IPS-18a (cell line): Measurements from ENCODE around the gene INSR.
"Not testable (repeated sequence)": the region's sequence is repeated elsewhere in the genome, so short reads cannot be mapped to it uniquely, and the experiment has no call there.

ENCODE experiments used
- H3K27ac ChIP-seq: one replicate; pipeline ENCODE4 v1.5.1; 2013; ENCODE audit warnings: low read length
- H3K27me3 ChIP-seq: one replicate; pipeline ENCODE4 v1.6.1; 2013; ENCODE audit warnings: mild to moderate bottlenecking, low read length; ENCODE audit not compliant: control insufficient read depth, insufficient read depth
- H3K36me3 ChIP-seq: one replicate; pipeline ENCODE4 v1.6.1; 2013; ENCODE audit warnings: low read depth, low read length; ENCODE audit not compliant: control insufficient read depth
- H3K4me1 ChIP-seq: one replicate; pipeline ENCODE4 v1.6.1; 2013; ENCODE audit warnings: low read depth, low read length; ENCODE audit not compliant: control insufficient read depth
- H3K4me3 ChIP-seq: one replicate; pipeline ENCODE4 v1.5.1; 2013; ENCODE audit warnings: low read length
- H3K9ac ChIP-seq: one replicate; pipeline ENCODE4 v1.6.1; 2013; ENCODE audit warnings: mild to moderate bottlenecking, low read length, moderate library complexity
- H3K9me3 ChIP-seq: one replicate; pipeline ENCODE4 v1.6.1; 2013; ENCODE audit warnings: low read depth, low read length; ENCODE audit not compliant: control insufficient read depth

Gene INSR

GRCh38 chr19:7228935-7229541 is 65.2 kb downstream of the INSR start:
- no peaks in the 10 kb centered on the region for H3K27me3 ChIP-seq
- no peak overlapping the region for H3K9ac ChIP-seq
- no peak overlapping the region for H3K4me3 ChIP-seq
- no peaks in the 10 kb centered on the region for H3K9me3 ChIP-seq
- H3K27ac ChIP-seq = no peak overlapping the region
- H3K4me1 ChIP-seq = peaks cover 4% of the 10 kb centered on the region
- no peaks in the 10 kb centered on the region for H3K36me3 ChIP-seq

- no peak overlapping the region for H3K9ac ChIP-seq
Observed at GRCh38 chr19:7227735-7228134, 66.5 kb downstream of the INSR start.

GRCh38 chr19:7227149-7227548 is 67.1 kb downstream of the INSR start:
- not testable (repeated sequence) for H3K36me3 ChIP-seq, H3K27ac ChIP-seq, H3K9ac ChIP-seq, H3K4me1 ChIP-seq, H3K4me3 ChIP-seq, H3K9me3 ChIP-seq, H3K27me3 ChIP-seq

More at GRCh38 chr19:7227735-7228134, 66.5 kb downstream of the INSR start:
- no peaks in the 10 kb centered on the region for H3K36me3 ChIP-seq
- no peak overlapping the region for H3K4me3 ChIP-seq
- H3K27me3 ChIP-seq = no peaks in the 10 kb centered on the region
- H3K4me1 ChIP-seq = peaks cover 4% of the 10 kb centered on the region
- H3K9me3 ChIP-seq = no peaks in the 10 kb centered on the region
- H3K27ac ChIP-seq = no peak overlapping the region

- Histone ChIP-seq H3K27ac (no peak overlapping the region), H3K4me1 (peaks cover 4% of the 10 kb centered on the region), H3K27me3 (no peaks in the 10 kb centered on the region), H3K9me3 (no peaks in the 10 kb centered on the region), H3K36me3 (no peaks in the 10 kb centered on the region), H3K9ac (no peak overlapping the region), H3K4me3 (no peak overlapping the region)
Observed at GRCh38 chr19:7226739-7227138, 67.5 kb downstream of the INSR start.

GRCh38 chr19:7225741-7226140 is 68.5 kb downstream of the INSR start:
- no peak overlapping the region for H3K27ac ChIP-seq

GRCh38 chr19:7224995-7225394 is 69.2 kb downstream of the INSR start:
- H3K9me3 ChIP-seq = no peaks in the 10 kb centered on the region
- no peak overlapping the region for H3K27ac ChIP-seq
- H3K36me3 ChIP-seq = no peaks in the 10 kb centered on the region
- no peaks in the 10 kb centered on the region for H3K27me3 ChIP-seq
- no peak overlapping the region for H3K4me3 ChIP-seq
- H3K9ac ChIP-seq = no peak overlapping the region
- peaks cover 4% of the 10 kb centered on the region for H3K4me1 ChIP-seq

More at GRCh38 chr19:7225741-7226140, 68.5 kb downstream of the INSR start:
- Histone ChIP-seq H3K36me3 (no peaks in the 10 kb centered on the region), H3K27me3 (no peaks in the 10 kb centered on the region), H3K9me3 (no peaks in the 10 kb centered on the region), H3K4me3 (no peak overlapping the region), H3K9ac (no peak overlapping the region), H3K4me1 (peaks cover 4% of the 10 kb centered on the region)

- no peaks in the 10 kb centered on the region for H3K36me3 ChIP-seq
- no peak overlapping the region for H3K4me3 ChIP-seq
- no peak overlapping the region for H3K27ac ChIP-seq
Observed at GRCh38 chr19:7224209-7224686, 70.0 kb downstream of the INSR start.

GRCh38 chr19:7223429-7223828 is 70.8 kb downstream of the INSR start:
- no peaks in the 10 kb centered on the region for H3K9me3 ChIP-seq
- H3K4me1 ChIP-seq = peaks cover 4% of the 10 kb centered on the region
- no peak overlapping the region for H3K27ac ChIP-seq
- H3K36me3 ChIP-seq = no peaks in the 10 kb centered on the region
- H3K4me3 ChIP-seq = no peak overlapping the region
- H3K27me3 ChIP-seq = no peaks in the 10 kb centered on the region
- no peak overlapping the region for H3K9ac ChIP-seq

More at GRCh38 chr19:7224209-7224686, 70.0 kb downstream of the INSR start:
- no peaks in the 10 kb centered on the region for H3K9me3 ChIP-seq
- H3K9ac ChIP-seq = no peak overlapping the region
- H3K27me3 ChIP-seq = no peaks in the 10 kb centered on the region
- peaks cover 4% of the 10 kb centered on the region for H3K4me1 ChIP-seq

GRCh38 chr19:7219056-7219455 is 75.2 kb downstream of the INSR start:
- no peaks in the 10 kb centered on the region for H3K27me3 ChIP-seq
- H3K27ac ChIP-seq = no peak overlapping the region

GRCh38 chr19:7217861-7218260 is 76.4 kb downstream of the INSR start:
- peaks cover 14% of the 10 kb centered on the region for H3K4me1 ChIP-seq
- H3K4me3 ChIP-seq = no peak overlapping the region
- H3K27me3 ChIP-seq = no peaks in the 10 kb centered on the region
- no peak overlapping the region for H3K27ac ChIP-seq
- no peak overlapping the region for H3K9ac ChIP-seq
- H3K36me3 ChIP-seq = no peaks in the 10 kb centered on the region
- no peaks in the 10 kb centered on the region for H3K9me3 ChIP-seq

More at GRCh38 chr19:7219056-7219455, 75.2 kb downstream of the INSR start:
- H3K36me3 ChIP-seq = no peaks in the 10 kb centered on the region
- H3K9me3 ChIP-seq = no peaks in the 10 kb centered on the region
- no peak overlapping the region for H3K4me3 ChIP-seq
- peaks cover 5% of the 10 kb centered on the region for H3K4me1 ChIP-seq
- H3K9ac ChIP-seq = no peak overlapping the region

GRCh38 chr19:7216373-7216902 is 77.8 kb downstream of the INSR start:
- H3K4me1 ChIP-seq = peaks cover 23% of the 10 kb centered on the region
- H3K4me3 ChIP-seq = no peak overlapping the region
- no peak overlapping the region for H3K9ac ChIP-seq
- no peaks in the 10 kb centered on the region for H3K27me3 ChIP-seq
- no peaks in the 10 kb centered on the region for H3K36me3 ChIP-seq
- H3K27ac ChIP-seq = no peak overlapping the region
- H3K9me3 ChIP-seq = no peaks in the 10 kb centered on the region

GRCh38 chr19:7215176-7215575 is 79.0 kb downstream of the INSR start:
- H3K4me1 ChIP-seq = peaks cover 23% of the 10 kb centered on the region
- H3K36me3 ChIP-seq = no peaks in the 10 kb centered on the region
- no peak overlapping the region for H3K4me3 ChIP-seq
- H3K27me3 ChIP-seq = no peaks in the 10 kb centered on the region
- H3K27ac ChIP-seq = no peak overlapping the region
- H3K9ac ChIP-seq = no peak overlapping the region
- no peaks in the 10 kb centered on the region for H3K9me3 ChIP-seq
